ENCODE measurements around the gene MAP3K7. TPM values are rescaled to one million over a fixed set of nuclear protein-coding genes. Genes with fewer than 3 reads are reported as not detected.

MAP3K7 gene
- total and polyA plus RNA-seq, 2 of the 8 experiments (the other 6 are each of a cell fraction or from before 2014, with no cell fraction given) = 27.3 to 34.8 TPM

- POLR2A ChIA-PET (ENCODE audit: partially characterized antibody) = interaction anchor here (1.1 kb wide), 1 partner anchor 8 kb away, joined by 3 read pairs; no protein-coding TSS in a partner anchor
- Histone ChIP-seq H2BK120ac (replicated peaks; ENCODE audit: low read depth, low read length) (no peak overlapping the region), H3K4me1 (replicated peaks in 1 of 4; ENCODE audit: control insufficient read depth in 3 of 4, insufficient read depth in 4 of 4, low read length in 3 of 4) (no peaks in the 10 kb centered on the region), H3K56ac (replicated peaks; ENCODE audit: insufficient read length, low read depth, low read length) (no peak overlapping the region), H3K18ac (ENCODE audit: extremely low read depth, low read length) (no peak overlapping the region), H3K9me3 (ENCODE audit: insufficient read depth in 2 of 2, low read depth in 1 of 2, low read length in 1 of 2) (no peaks in the 10 kb centered on the region), H4K20me1 (replicated peaks in 1 of 2; ENCODE audit: control insufficient read depth in 1 of 2, insufficient read depth in 2 of 2, low read length in 2 of 2) (no peaks in the 10 kb centered on the region), H2BK15ac (ENCODE audit: low read length) (no peak overlapping the region), H2BK5ac (ENCODE audit: low read depth, low read length) (no peak overlapping the region), H3K4me2 (ENCODE audit: insufficient read depth in 1 of 2, low read depth in 2 of 2, low read length in 2 of 2) (no peak overlapping the region), H3K36me3 (ENCODE audit: control insufficient read depth in 2 of 4, insufficient read depth in 4 of 4, low read length in 3 of 4) (peaks cover 0 to 16% (median 7%) of the 10 kb centered on the region in 4 experiments; a peak in 4 of 8 replicates), H2AK5ac (ENCODE audit: low read depth, low read length) (no peak overlapping the region), H3K4me3 (ENCODE audit: extremely low read depth in 1 of 4, insufficient read depth in 2 of 4, low read depth in 3 of 4, low read length in 4 of 4) (no peak overlapping the region), H3K79me1 (ENCODE audit: low read depth, low read length) (no peaks in the 10 kb centered on the region), H3K14ac (ENCODE audit: insufficient read length) (no peak overlapping the region), H2BK20ac (ENCODE audit: low read length) (no peak overlapping the region), H4K8ac (ENCODE audit: extremely low read depth, insufficient read depth, low read length) (no peak overlapping the region), H3K27me3 (replicated peaks in 1 of 4; ENCODE audit: control insufficient read depth in 3 of 4, extremely low read depth in 1 of 4, insufficient read depth in 3 of 4, low read length in 3 of 4) (no peaks in the 10 kb centered on the region), H4K5ac (ENCODE audit: insufficient read length, low read depth, low read length) (no peak overlapping the region), H3K9ac (replicated peaks in 1 of 4; ENCODE audit: extremely low read depth in 1 of 4, low read depth in 3 of 4, low read length in 3 of 4) (no peak overlapping the region), H3K23ac (ENCODE audit: insufficient read length) (no peak overlapping the region), H2BK12ac (ENCODE audit: low read depth, low read length) (no peak overlapping the region), H3K23me2 (ENCODE audit: low read depth, low read length) (no peaks in the 10 kb centered on the region), H2AFZ (ENCODE audit: low read length) (no peak overlapping the region), H3K79me2 (ENCODE audit: control insufficient read depth in 1 of 2, insufficient read depth in 2 of 2, low read length in 2 of 2) (no peaks in the 10 kb centered on the region), H4K91ac (replicated peaks; ENCODE audit: insufficient read length, low read length) (no peak overlapping the region), H3K4ac (replicated peaks; ENCODE audit: insufficient read length, low read depth, low read length) (no peak overlapping the region), H3K27ac (ENCODE audit: low read depth, low read length) (no peak overlapping the region)
- 92% methylated on average over 3 of the region's 3 CpGs; no CpG with 5 or more reads in 1 of the 2 experiments for WGBS, 2 experiments (ENCODE audit: extremely low coverage in 1 of 2, insufficient coverage in 1 of 2, insufficient read length in 1 of 2, insufficient replicate concordance in 2 of 2, low coverage in 1 of 2, low lambda C conversion rate in 2 of 2, missing lambda C conversion rate in 1 of 2)
- TF ChIP-seq EP300 (IDR thresholded peaks at IDR 0.05; ENCODE audit: borderline replicate concordance in 1 of 2, low read depth in 2 of 2, low read length in 2 of 2) = no peak
- no peak for TF ChIP-seq RBBP5 (IDR thresholded peaks at IDR 0.05; ENCODE audit: borderline replicate concordance, low read depth, low read length)
- TF ChIP-seq CEBPB (IDR thresholded peaks at IDR 0.05; ENCODE audit: low read depth, low read length) = no peak
- TF ChIP-seq, protein P1, sequence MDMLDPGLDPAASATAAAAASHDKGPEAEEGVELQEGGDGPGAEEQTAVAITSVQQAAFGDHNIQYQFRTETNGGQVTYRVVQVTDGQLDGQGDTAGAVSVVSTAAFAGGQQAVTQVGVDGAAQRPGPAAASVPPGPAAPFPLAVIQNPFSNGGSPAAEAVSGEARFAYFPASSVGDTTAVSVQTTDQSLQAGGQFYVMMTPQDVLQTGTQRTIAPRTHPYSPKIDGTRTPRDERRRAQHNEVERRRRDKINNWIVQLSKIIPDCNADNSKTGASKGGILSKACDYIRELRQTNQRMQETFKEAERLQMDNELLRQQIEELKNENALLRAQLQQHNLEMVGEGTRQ (IDR thresholded peaks at IDR 0.05; ENCODE audit: low read length) = no peak
- no peak for TF ChIP-seq CHD1 (IDR thresholded peaks at IDR 0.05; ENCODE audit: low read depth, low read length)
- TF ChIP-seq, protein P2, sequence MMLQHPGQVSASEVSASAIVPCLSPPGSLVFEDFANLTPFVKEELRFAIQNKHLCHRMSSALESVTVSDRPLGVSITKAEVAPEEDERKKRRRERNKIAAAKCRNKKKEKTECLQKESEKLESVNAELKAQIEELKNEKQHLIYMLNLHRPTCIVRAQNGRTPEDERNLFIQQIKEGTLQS (IDR thresholded peaks at IDR 0.05; ENCODE audit: insufficient read depth, low read depth, low read length) = no peak
- DNase-seq (ENCODE audit: low read depth in 1 of 2, low spot score in 2 of 2) (no peak), FAIRE-seq (no peak)
- CTCF ChIA-PET (ENCODE audit: partially characterized antibody) = interaction anchor here (1.1 kb wide), 1 partner anchor 145 kb away, joined by 3 read pairs; no protein-coding TSS in a partner anchor
Measured at GRCh38 chr6:90537723-90538258, 49.1 kb downstream of the MAP3K7 start.

Data from H1 (cell line).